ENCODE results near the gene MYOM1.

Gene MYOM1

GRCh38 chr18:3046216-3046808, 173.5 kb downstream of the MYOM1 start:
- no peak for TF ChIP-seq CTCF (IDR thresholded peaks at IDR 0.05; ENCODE audit: low read depth, low read length, missing control alignments)
- in situ Hi-C loops (cut with HindIII; ENCODE audit: low sequenced_read_pairs) = no loop called here
- no peak for DNase-seq (ENCODE audit: low read depth)
- H3K4me3 ChIP-seq (ENCODE audit: low read depth, low read length) = no peak overlapping the region

DNA sequence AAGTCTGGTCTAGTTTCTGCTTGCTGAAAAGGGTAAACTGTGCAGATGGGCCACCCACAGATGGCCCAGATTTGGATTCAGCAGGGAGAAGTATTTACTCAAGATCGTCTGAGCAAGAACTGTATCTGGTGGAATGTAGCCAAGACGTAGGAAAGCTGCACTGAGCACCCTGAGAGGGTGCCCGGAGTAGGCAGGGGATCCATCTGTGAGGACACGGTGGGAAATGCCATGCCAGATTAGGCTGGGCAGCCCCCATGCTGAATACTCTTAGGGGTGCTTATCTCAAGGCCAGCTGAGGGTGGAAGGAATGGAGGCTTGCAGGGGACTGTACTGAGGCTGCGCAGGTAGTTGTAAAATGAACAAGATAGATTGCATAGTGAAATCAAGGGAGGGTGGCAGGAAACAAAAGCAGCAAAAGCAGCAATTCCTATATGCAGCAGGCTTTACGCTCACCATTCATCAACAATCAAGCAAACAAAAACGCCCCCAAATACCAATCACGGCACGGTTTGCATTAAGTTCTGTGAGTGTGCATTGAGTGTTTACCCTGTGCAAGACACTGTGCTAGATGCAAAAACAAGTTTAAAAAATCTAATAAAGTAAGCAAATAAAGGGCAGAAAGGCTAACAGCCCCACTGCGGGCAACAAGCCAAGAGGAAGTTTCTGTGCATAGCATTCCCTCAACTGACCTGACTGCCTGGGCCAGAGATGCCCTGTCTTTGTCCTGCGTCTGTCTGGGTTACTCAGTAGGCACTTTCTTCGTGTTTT, 174.7 kb downstream of the MYOM1 start:
- no peak for TF ChIP-seq CTCF (IDR thresholded peaks at IDR 0.05; ENCODE audit: low read depth, low read length, missing control alignments)
- no peak for DNase-seq (ENCODE audit: low read depth)
- no peak overlapping the region for H3K4me3 ChIP-seq (ENCODE audit: low read depth, low read length)
- in situ Hi-C loops (cut with HindIII; ENCODE audit: low sequenced_read_pairs) = no loop called here

DNA sequence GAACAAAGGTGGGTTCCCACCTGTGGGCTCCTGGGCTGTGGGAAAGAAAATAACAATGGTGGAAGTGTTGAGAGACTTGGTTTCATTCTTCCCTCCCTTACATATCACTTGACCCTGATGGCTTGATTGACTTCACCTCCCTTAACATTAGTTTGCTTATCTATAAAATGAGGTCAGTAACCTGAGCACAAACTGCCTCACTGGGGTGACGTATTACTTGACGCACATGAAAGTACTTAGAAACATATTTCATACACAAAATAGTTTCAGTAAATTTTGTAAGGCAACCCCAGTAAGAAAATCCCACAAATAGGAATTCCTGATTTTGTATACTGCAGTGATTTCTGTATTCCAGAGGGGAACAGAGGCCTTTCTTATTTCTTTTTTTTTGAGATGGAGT, 177.4 kb downstream of the MYOM1 start:
- in situ Hi-C loops (cut with HindIII; ENCODE audit: low sequenced_read_pairs) = no loop called here
- no peak for DNase-seq (ENCODE audit: low read depth)
- H3K4me3 ChIP-seq (ENCODE audit: low read depth, low read length) = no peak overlapping the region
- TF ChIP-seq CTCF (IDR thresholded peaks at IDR 0.05; ENCODE audit: low read depth, low read length, missing control alignments) = no peak

GRCh38 chr18:3041843-3042242, 177.9 kb downstream of the MYOM1 start:
- in situ Hi-C loops (cut with HindIII; ENCODE audit: low sequenced_read_pairs) = no loop called here
- TF ChIP-seq CTCF (IDR thresholded peaks at IDR 0.05; ENCODE audit: low read depth, low read length, missing control alignments) = no peak
- no peak for DNase-seq (ENCODE audit: low read depth)
- H3K4me3 ChIP-seq (ENCODE audit: low read depth, low read length) = no peak overlapping the region

- in situ Hi-C loops (cut with HindIII; ENCODE audit: low sequenced_read_pairs) = no loop called here
- TF ChIP-seq CTCF (IDR thresholded peaks at IDR 0.05; ENCODE audit: low read depth, low read length, missing control alignments) = no peak
- no peak overlapping the region for H3K4me3 ChIP-seq (ENCODE audit: low read depth, low read length)
- no peak for DNase-seq (ENCODE audit: low read depth)
Observed at GRCh38 chr18:3040881-3041280, 178.9 kb downstream of the MYOM1 start.

DNA sequence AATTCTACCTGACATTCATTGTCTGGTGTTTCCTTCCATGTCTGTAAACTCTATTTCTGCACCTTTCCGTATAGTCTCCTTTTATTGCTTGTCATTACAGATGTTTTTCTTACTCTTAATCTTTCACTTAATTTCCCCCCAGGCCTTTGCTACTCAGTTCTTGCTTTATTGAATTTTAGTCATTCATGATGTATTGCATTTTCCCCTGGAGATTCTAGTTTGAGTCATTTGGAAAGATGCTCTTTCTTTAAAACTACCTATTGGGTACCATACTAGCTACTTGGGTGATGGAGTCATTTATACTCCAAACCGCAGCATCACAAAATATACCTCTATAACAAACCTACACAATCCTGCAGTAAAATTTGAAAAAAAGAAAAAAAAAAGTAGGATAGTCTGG, 179.6 kb downstream of the MYOM1 start:
- TF ChIP-seq CTCF (IDR thresholded peaks at IDR 0.05; ENCODE audit: low read depth, low read length, missing control alignments) = no peak
- in situ Hi-C loops (cut with HindIII; ENCODE audit: low sequenced_read_pairs) = no loop called here
- no peak overlapping the region for H3K4me3 ChIP-seq (ENCODE audit: low read depth, low read length)
- DNase-seq (ENCODE audit: low read depth) = no peak
